ENCODE measurements around the gene TOMM70. TPM values are rescaled to one million over a fixed set of nuclear protein-coding genes. Genes with fewer than 3 reads are reported as not detected.
"Not testable (repeated sequence)": the region's sequence is repeated elsewhere in the genome, so short reads cannot be mapped to it uniquely, and the experiment has no call there.

Gene TOMM70
- total RNA-seq, 3 donors from 2014 or later = 37.4 to 50.4 (median 44.2) TPM

GRCh38 chr3:100360757-100361496 lies 40.0 kb downstream of the TOMM70 start:
- Histone ChIP-seq H3K9me3 (no peaks in the 10 kb centered on the region), H3K4me3 (no peak overlapping the region), H3K36me3 (ENCODE audit: low read depth) (no peaks in the 10 kb centered on the region), H3K4me1 (ENCODE audit: low read depth) (no peaks in the 10 kb centered on the region)
- no peak for DNase-seq
- intact Hi-C loops (cut with DNase I, micrococcal nuclease) = no loop called here
- TF ChIP-seq CTCF (IDR thresholded peaks at IDR 0.05) = no peak
- ATAC-seq = no peak

GRCh38 chr3:100359035-100359434 lies 41.9 kb downstream of the TOMM70 start:
- Histone ChIP-seq H3K9me3 (no peaks in the 10 kb centered on the region), H3K36me3 (ENCODE audit: low read depth) (no peaks in the 10 kb centered on the region), H3K4me3 (no peak overlapping the region), H3K4me1 (ENCODE audit: low read depth) (no peaks in the 10 kb centered on the region)
- intact Hi-C loops (cut with DNase I, micrococcal nuclease) = no loop called here
- TF ChIP-seq CTCF (IDR thresholded peaks at IDR 0.05) = no peak
- no peak for ATAC-seq
- no peak for DNase-seq

GRCh38 chr3:100358413-100358812 lies 42.5 kb downstream of the TOMM70 start:
- no peak for DNase-seq
- intact Hi-C loops (cut with DNase I, micrococcal nuclease) = no loop called here
- Histone ChIP-seq H3K9me3 (no peaks in the 10 kb centered on the region), H3K36me3 (ENCODE audit: low read depth) (no peaks in the 10 kb centered on the region), H3K4me3 (no peak overlapping the region), H3K4me1 (ENCODE audit: low read depth) (no peaks in the 10 kb centered on the region)
- ATAC-seq = no peak
- TF ChIP-seq CTCF (IDR thresholded peaks at IDR 0.05) = no peak

- Histone ChIP-seq H3K4me3 (no peak overlapping the region), H3K4me1 (ENCODE audit: low read depth) (no peaks in the 10 kb centered on the region), H3K9me3 (no peaks in the 10 kb centered on the region), H3K36me3 (ENCODE audit: low read depth) (no peaks in the 10 kb centered on the region)
- intact Hi-C loops (cut with DNase I, micrococcal nuclease) = no loop called here
- TF ChIP-seq CTCF (IDR thresholded peaks at IDR 0.05) = no peak
- no peak for DNase-seq
- no peak for ATAC-seq
Observed at GRCh38 chr3:100354850-100355249, 46.0 kb downstream of the TOMM70 start.

- ATAC-seq = no peak
- H3K4me3 ChIP-seq = no peak overlapping the region
- no peaks in the 10 kb centered on the region for H3K4me1 ChIP-seq (ENCODE audit: low read depth)
- DNase-seq = no peak
- TF ChIP-seq CTCF (IDR thresholded peaks at IDR 0.05) = no peak
- intact Hi-C loops (cut with DNase I, micrococcal nuclease) = no loop called here
- H3K9me3 ChIP-seq = no peaks in the 10 kb centered on the region
- H3K36me3 ChIP-seq (ENCODE audit: low read depth) = no peaks in the 10 kb centered on the region
Observed at GRCh38 chr3:100352296-100353231, 48.3 kb downstream of the TOMM70 start.

GRCh38 chr3:100351770-100352169 lies 49.1 kb downstream of the TOMM70 start:
- DNase-seq; intact Hi-C loops (cut with DNase I, micrococcal nuclease); H3K4me1 ChIP-seq (ENCODE audit: low read depth); H3K9me3 ChIP-seq; H3K36me3 ChIP-seq (ENCODE audit: low read depth); ATAC-seq; H3K4me3 ChIP-seq: not testable (repeated sequence)
